ENCODE data around the gene MYL2. TPM values are rescaled to one million over a fixed set of nuclear protein-coding genes. Genes with fewer than 3 reads are reported as not detected.

Gene MYL2
- total and polyA plus RNA-seq, 10 of the 15 experiments (the other 5 are each of a cell fraction or from before 2014, with no cell fraction given), result 0.08 to 1.8 (median 0.57) TPM; not detected in 1

- intact Hi-C loops (cut with micrococcal nuclease; ENCODE audit: unreplicated experiment) (loop anchor here (10.0 kb wide), 1 partner anchor 346 kb away; no protein-coding TSS in a partner anchor), in situ Hi-C loops (cut with MboI) (no loop called here)
- Histone ChIP-seq H3K9ac (ENCODE audit: control insufficient read depth, insufficient read depth, low read length) (no peak overlapping the region), H3K27me3 (replicated peaks in 1 of 2; ENCODE audit: control insufficient read depth in 2 of 2, insufficient read depth in 2 of 2, low read length in 1 of 2) (no peaks in the 10 kb centered on the region), H3K79me2 (ENCODE audit: control insufficient read depth, insufficient read depth, low read length) (no peaks in the 10 kb centered on the region), H2AFZ (ENCODE audit: control insufficient read depth, low read depth, low read length) (no peak overlapping the region), H3K27ac (ENCODE audit: control insufficient read depth, insufficient read depth) (no peak overlapping the region), H3K4me2 (ENCODE audit: control insufficient read depth, insufficient read depth) (no peak overlapping the region), H3K4me3 (no peak overlapping the region), H3K4me1 (ENCODE audit: control insufficient read depth, insufficient read depth, low read length) (no peaks in the 10 kb centered on the region), H3K36me3 (ENCODE audit: control insufficient read depth in 2 of 2, insufficient read depth in 2 of 2, low read length in 1 of 2) (no peaks in the 10 kb centered on the region), H4K20me1 (ENCODE audit: control insufficient read depth, insufficient read depth) (no peaks in the 10 kb centered on the region), H3K9me3 (replicated peaks; ENCODE audit: control insufficient read depth, insufficient read depth, low read length) (no peaks in the 10 kb centered on the region)
- ChIA-PET CTCF (interaction anchor here (1.0 kb wide), 1 partner anchor 55 kb away, joined by 3 read pairs; no protein-coding TSS in a partner anchor), RAD21 (ENCODE audit: unreplicated experiment) (no interaction called here), POLR2A (no interaction called here), SMC1A (ENCODE audit: uncharacterized antibody, unreplicated experiment) (interaction anchor here (0.7 to 1.3 kb wide), 3 partner anchors 15 to 172 kb away, joined by 3 to 4 read pairs (median 3); no protein-coding TSS in a partner anchor)
- 0% methylated on average over 2 of the region's 2 CpGs for WGBS (ENCODE audit: insufficient coverage, insufficient replicate concordance, low lambda C conversion rate, missing lambda C conversion rate)
- ATAC-seq (no peak), DNase-seq (ENCODE audit: low read depth, low spot score) (no peak), FAIRE-seq (no peak)
- no TSS peak for BruUV-seq (replicated peaks)
- TF ChIP-seq IKZF2 (IDR thresholded peaks at IDR 0.05) (no peak), NFIC (IDR thresholded peaks at IDR 0.05; ENCODE audit: low read depth, low read length) (no peak), RFX5 (IDR thresholded peaks at IDR 0.05; ENCODE audit: low read depth, low read length) (no peak), GATAD2B (conservative IDR thresholded peaks at IDR 0.05; ENCODE audit: low read depth) (no peak), STAT3 (IDR thresholded peaks at IDR 0.05; ENCODE audit: low read depth, low read length) (no peak), RBBP5 (conservative IDR thresholded peaks at IDR 0.05) (no peak), CHD1 (IDR thresholded peaks at IDR 0.05; ENCODE audit: low read depth, low read length) (no peak), ZSCAN29 (IDR thresholded peaks at IDR 0.05) (no peak), NRF1 (conservative IDR thresholded peaks at IDR 0.05; ENCODE audit: low read depth, low read length) (no peak), ZNF622 (IDR thresholded peaks at IDR 0.05) (no peak), FOXK2 (IDR thresholded peaks at IDR 0.05) (no peak), NKRF (conservative IDR thresholded peaks at IDR 0.05) (no peak), ASH2L (IDR thresholded peaks at IDR 0.05; ENCODE audit: borderline replicate concordance, low read depth) (no peak)
- TF ChIP-seq, protein P1, sequence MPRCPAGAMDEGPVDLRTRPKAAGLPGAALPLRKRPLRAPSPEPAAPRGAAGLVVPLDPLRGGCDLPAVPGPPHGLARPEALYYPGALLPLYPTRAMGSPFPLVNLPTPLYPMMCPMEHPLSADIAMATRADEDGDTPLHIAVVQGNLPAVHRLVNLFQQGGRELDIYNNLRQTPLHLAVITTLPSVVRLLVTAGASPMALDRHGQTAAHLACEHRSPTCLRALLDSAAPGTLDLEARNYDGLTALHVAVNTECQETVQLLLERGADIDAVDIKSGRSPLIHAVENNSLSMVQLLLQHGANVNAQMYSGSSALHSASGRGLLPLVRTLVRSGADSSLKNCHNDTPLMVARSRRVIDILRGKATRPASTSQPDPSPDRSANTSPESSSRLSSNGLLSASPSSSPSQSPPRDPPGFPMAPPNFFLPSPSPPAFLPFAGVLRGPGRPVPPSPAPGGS (IDR thresholded peaks at IDR 0.05; ENCODE audit: borderline replicate concordance, insufficient read depth, low read depth, low read length, poor library complexity, severe bottlenecking), result no peak
- TF ChIP-seq, protein P2, sequence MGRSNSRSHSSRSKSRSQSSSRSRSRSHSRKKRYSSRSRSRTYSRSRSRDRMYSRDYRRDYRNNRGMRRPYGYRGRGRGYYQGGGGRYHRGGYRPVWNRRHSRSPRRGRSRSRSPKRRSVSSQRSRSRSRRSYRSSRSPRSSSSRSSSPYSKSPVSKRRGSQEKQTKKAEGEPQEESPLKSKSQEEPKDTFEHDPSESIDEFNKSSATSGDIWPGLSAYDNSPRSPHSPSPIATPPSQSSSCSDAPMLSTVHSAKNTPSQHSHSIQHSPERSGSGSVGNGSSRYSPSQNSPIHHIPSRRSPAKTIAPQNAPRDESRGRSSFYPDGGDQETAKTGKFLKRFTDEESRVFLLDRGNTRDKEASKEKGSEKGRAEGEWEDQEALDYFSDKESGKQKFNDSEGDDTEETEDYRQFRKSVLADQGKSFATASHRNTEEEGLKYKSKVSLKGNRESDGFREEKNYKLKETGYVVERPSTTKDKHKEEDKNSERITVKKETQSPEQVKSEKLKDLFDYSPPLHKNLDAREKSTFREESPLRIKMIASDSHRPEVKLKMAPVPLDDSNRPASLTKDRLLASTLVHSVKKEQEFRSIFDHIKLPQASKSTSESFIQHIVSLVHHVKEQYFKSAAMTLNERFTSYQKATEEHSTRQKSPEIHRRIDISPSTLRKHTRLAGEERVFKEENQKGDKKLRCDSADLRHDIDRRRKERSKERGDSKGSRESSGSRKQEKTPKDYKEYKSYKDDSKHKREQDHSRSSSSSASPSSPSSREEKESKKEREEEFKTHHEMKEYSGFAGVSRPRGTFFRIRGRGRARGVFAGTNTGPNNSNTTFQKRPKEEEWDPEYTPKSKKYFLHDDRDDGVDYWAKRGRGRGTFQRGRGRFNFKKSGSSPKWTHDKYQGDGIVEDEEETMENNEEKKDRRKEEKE (IDR thresholded peaks at IDR 0.05), result no peak
- TF ChIP-seq, protein P3, sequence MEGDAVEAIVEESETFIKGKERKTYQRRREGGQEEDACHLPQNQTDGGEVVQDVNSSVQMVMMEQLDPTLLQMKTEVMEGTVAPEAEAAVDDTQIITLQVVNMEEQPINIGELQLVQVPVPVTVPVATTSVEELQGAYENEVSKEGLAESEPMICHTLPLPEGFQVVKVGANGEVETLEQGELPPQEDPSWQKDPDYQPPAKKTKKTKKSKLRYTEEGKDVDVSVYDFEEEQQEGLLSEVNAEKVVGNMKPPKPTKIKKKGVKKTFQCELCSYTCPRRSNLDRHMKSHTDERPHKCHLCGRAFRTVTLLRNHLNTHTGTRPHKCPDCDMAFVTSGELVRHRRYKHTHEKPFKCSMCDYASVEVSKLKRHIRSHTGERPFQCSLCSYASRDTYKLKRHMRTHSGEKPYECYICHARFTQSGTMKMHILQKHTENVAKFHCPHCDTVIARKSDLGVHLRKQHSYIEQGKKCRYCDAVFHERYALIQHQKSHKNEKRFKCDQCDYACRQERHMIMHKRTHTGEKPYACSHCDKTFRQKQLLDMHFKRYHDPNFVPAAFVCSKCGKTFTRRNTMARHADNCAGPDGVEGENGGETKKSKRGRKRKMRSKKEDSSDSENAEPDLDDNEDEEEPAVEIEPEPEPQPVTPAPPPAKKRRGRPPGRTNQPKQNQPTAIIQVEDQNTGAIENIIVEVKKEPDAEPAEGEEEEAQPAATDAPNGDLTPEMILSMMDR (IDR thresholded peaks at IDR 0.05 in 2 of 3, conservative IDR thresholded peaks at IDR 0.05 in 1 of 3; ENCODE audit: control insufficient read depth in 2 of 3, extremely low read depth in 1 of 3, insufficient read depth in 1 of 3, low read depth in 3 of 3, low read length in 3 of 3), result no peak
Measured at GRCh38 chr12:110880651-110881050, 39.7 kb downstream of the MYL2 start.

All from GM12878 (cell line).